Fibroblast of mammary gland (primary cell): ENCODE data around the gene CHFR.

Source experiments
- DNase-seq: peaks from one replicate; pipeline ENCODE4 v3.0.0-alpha.2; 2010; ENCODE audit warnings: low read depth
- H3K4me3 ChIP-seq: 2 replicates; pipeline ENCODE4 v1.5.1; 2011; ENCODE audit warnings: low read depth, mild to moderate bottlenecking, low read length, moderate library complexity; ENCODE audit not compliant: control insufficient read depth
- TF ChIP-seq, protein P1 (sequence below): conservative IDR thresholded peaks from 2 replicates; pipeline ENCODE4 v1.5.1; 2011; ENCODE audit warnings: low read depth, low read length, inconsistent platforms; ENCODE audit not compliant: control insufficient read depth, insufficient read depth

CHFR gene

DNA sequence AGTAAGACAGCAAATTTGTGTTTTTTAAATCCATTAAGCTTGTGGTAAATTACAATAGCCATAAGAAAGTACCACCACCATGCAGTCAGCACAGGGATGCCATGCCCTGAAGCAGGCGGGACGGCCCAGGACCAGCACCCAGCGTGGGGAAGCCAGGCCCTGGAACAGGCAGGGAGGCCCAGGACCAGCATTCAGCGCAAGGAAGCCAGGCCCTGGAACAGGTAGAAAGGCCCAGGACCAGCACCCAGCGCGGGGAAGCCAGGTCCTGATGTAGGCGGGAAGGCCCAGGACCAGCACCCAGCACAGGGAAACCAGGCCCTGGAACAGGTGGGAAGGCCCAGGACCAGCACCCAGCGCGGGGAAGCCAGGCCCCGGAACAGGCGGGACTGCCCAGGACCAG, 13.2 kb downstream of the CHFR start:
- no peak for DNase-seq
- TF ChIP-seq, protein P1, sequence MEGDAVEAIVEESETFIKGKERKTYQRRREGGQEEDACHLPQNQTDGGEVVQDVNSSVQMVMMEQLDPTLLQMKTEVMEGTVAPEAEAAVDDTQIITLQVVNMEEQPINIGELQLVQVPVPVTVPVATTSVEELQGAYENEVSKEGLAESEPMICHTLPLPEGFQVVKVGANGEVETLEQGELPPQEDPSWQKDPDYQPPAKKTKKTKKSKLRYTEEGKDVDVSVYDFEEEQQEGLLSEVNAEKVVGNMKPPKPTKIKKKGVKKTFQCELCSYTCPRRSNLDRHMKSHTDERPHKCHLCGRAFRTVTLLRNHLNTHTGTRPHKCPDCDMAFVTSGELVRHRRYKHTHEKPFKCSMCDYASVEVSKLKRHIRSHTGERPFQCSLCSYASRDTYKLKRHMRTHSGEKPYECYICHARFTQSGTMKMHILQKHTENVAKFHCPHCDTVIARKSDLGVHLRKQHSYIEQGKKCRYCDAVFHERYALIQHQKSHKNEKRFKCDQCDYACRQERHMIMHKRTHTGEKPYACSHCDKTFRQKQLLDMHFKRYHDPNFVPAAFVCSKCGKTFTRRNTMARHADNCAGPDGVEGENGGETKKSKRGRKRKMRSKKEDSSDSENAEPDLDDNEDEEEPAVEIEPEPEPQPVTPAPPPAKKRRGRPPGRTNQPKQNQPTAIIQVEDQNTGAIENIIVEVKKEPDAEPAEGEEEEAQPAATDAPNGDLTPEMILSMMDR, result no peak
- no peak overlapping the region for H3K4me3 ChIP-seq

- no peak for DNase-seq
- TF ChIP-seq, protein P1, result no peak
- H3K4me3 ChIP-seq, result no peak overlapping the region
Observed at GRCh38 chr12:132873724-132874123, 13.7 kb downstream of the CHFR start.

DNA sequence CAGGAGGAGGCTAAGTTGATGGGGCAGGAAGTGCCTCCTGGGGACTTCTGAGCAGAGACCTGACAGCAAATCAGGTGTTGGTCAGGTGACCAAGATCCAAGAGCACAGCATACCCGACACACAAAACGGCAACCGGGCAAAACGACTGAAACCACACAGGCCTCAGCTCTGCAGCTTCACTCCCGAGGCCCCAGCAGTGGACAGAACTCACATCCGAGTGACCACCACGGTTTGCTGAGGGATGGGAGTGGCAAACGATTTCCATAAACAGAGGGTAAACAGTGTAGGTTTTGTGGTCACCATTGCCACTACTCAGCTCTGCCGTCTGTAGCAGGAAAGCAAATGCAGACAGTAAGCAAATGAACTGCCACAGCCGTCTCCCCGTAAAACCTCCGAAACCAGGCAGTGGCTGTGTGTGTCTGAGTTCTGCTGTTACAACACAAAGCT, 14.4 kb downstream of the CHFR start:
- no peak for DNase-seq
- TF ChIP-seq, protein P1, result no peak
- H3K4me3 ChIP-seq, result no peak overlapping the region

GRCh38 chr12:132872073-132872855, 15.1 kb downstream of the CHFR start:
- H3K4me3 ChIP-seq, result no peak overlapping the region
- no peak for DNase-seq
- TF ChIP-seq, protein P1, result no peak

- TF ChIP-seq, protein P1, result no peak
- no peak for DNase-seq
- H3K4me3 ChIP-seq, result no peak overlapping the region
Observed at GRCh38 chr12:132869551-132869950, 17.9 kb downstream of the CHFR start.

GRCh38 chr12:132866251-132866828, 21.1 kb downstream of the CHFR start:
- peak; percentile 84 for DNase-seq
- TF ChIP-seq, protein P1, result no peak
- no peak overlapping the region for H3K4me3 ChIP-seq

- no peak overlapping the region for H3K4me3 ChIP-seq
- TF ChIP-seq, protein P1, result no peak
- DNase-seq, result no peak
Observed at GRCh38 chr12:132861558-132861957, 25.8 kb downstream of the CHFR start.
